ENCODE results near the gene TWIST2.

The TWIST2 gene

DNA sequence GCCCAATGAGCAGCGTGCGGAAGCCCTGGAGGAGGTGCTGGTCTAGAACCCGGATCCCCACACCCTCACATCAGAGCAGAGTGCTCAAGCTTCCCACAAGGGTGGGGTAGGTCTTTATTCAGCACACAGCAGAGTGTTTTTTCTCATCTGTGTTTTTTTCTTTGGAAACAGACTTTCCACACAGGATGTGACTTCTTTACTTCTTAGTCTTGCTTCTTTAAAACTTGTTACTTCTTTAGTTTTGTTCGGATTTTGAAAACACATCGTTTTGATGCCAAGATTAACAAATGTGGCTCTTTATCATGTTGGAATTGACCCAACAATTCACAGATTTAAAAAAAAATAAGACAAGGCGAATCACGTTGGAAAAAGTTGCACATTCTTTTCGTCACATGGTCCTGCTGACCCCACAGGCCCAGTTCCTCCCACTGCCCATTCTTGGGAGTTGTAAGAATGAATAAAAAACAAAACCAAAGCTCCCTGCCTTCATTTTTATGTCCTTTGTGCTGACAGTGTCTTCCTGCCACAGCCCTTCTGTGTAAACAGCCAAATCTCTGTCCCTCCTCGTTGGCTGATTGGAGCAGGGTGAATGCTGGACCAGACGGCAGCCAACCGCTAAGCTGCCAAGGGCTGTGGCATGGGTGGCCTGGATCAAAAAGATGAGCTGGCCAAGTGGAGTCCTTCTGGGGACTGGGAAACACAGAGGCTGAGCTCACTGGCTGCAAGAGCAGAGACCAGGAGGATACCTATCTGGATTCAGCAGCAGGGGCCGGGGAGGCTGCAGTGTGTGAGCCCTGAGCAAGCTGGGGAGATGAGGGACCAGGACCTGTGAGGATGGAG lies 81.6 kb downstream of the TWIST2 start:
- in situ Hi-C loops (cut with HindIII; ENCODE audit: low sequenced_read_pairs): no loop called here
- no peak overlapping the region for H3K4me3 ChIP-seq (ENCODE audit: low read depth, low read length)
- TF ChIP-seq, protein P1, sequence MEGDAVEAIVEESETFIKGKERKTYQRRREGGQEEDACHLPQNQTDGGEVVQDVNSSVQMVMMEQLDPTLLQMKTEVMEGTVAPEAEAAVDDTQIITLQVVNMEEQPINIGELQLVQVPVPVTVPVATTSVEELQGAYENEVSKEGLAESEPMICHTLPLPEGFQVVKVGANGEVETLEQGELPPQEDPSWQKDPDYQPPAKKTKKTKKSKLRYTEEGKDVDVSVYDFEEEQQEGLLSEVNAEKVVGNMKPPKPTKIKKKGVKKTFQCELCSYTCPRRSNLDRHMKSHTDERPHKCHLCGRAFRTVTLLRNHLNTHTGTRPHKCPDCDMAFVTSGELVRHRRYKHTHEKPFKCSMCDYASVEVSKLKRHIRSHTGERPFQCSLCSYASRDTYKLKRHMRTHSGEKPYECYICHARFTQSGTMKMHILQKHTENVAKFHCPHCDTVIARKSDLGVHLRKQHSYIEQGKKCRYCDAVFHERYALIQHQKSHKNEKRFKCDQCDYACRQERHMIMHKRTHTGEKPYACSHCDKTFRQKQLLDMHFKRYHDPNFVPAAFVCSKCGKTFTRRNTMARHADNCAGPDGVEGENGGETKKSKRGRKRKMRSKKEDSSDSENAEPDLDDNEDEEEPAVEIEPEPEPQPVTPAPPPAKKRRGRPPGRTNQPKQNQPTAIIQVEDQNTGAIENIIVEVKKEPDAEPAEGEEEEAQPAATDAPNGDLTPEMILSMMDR (IDR thresholded peaks at IDR 0.05; ENCODE audit: low read depth, low read length): no peak
- DNase-seq (ENCODE audit: low read depth, low spot score): peak; percentile 29

DNA sequence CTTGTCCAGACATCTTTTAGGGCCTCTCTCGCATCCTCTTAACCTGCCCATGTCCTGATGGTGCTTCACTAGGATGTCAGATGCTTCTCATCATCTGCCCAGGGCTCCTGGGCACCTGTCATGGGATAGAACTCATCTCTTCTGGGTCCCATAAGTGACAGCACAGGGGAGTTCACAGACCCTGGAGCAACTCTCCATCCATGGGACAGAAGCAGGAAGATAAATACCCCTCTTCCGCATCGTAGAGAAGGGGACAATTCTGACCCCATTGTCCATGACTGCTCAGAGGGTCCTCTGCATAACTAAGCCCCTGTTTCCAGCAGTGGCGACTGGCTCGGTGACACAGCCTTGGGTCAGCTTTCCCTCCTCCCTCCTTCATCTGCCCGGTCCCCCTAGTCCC lies 82.3 kb downstream of the TWIST2 start:
- in situ Hi-C loops (cut with HindIII; ENCODE audit: low sequenced_read_pairs): no loop called here
- H3K4me3 ChIP-seq (ENCODE audit: low read depth, low read length): no peak overlapping the region
- no peak for DNase-seq (ENCODE audit: low read depth, low spot score)
- TF ChIP-seq, protein P1 (IDR thresholded peaks at IDR 0.05; ENCODE audit: low read depth, low read length): no peak

DNA sequence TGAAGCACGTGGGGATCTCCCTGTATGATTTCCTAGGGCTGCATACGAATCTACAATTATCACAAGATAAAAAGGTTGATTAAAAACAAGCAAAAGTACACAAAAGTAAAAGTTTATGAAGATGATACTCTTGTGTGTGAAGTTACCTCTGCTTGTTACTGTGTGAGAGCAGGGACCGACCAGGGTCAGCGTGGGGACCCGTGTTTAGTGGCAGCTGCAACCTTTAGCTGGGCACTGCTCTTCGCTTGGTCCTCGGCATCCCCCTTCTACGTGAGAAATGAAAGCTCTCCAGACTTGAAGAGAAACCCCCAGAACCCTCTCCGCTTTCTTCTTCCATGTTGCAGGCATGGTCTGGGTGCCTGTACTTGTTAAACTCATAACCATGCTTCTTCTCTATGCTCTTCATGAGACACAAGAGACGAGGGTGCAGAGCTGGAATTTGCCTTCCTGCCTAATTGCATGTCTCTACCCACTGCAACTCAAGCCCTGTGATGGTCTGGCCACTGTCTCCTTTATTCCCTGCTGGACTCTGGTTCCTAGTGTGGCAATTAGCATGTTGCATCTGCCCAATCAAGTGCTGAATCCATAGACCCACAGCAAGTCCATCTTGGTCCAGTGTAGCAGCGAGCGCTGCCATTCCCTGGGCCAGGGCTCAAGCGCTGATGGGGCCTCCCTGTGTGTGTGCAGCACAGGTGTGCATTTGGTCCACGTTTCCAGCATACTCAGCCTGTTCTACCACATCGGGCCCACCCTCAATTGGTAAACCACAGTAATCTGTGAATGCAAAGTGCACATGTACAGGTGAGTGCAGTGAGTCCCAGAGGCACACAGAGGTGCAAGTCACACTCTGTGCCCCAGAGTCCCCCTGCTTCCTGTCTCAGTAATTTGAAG lies 88.5 kb downstream of the TWIST2 start:
- TF ChIP-seq, protein P1 (IDR thresholded peaks at IDR 0.05; ENCODE audit: low read depth, low read length): no peak
- DNase-seq (ENCODE audit: low read depth, low spot score): no peak
- H3K4me3 ChIP-seq (ENCODE audit: low read depth, low read length): no peak overlapping the region
- in situ Hi-C loops (cut with HindIII; ENCODE audit: low sequenced_read_pairs): no loop called here

DNA sequence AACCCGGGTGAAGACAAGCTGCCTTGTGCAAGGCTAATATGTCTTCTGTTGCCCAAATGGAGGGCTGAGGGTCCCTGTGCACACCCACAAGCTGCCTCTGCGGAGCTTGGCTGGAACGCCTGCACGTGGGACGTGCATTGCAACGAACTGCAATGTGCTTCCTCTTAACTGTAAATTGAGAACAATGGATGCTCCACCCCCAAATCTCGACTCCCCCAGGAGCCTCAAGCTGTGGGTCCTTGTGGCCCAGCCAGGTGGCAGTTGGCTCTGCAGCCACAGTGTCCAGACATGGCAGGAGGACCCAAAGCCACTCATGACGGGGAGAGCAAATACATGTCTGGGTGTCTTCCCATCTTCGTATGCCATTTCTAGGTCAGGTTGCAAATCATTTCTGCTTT lies 90.1 kb downstream of the TWIST2 start:
- no peak overlapping the region for H3K4me3 ChIP-seq (ENCODE audit: low read depth, low read length)
- DNase-seq (ENCODE audit: low read depth, low spot score): no peak
- TF ChIP-seq, protein P1 (IDR thresholded peaks at IDR 0.05; ENCODE audit: low read depth, low read length): no peak
- in situ Hi-C loops (cut with HindIII; ENCODE audit: low sequenced_read_pairs): no loop called here

DNA sequence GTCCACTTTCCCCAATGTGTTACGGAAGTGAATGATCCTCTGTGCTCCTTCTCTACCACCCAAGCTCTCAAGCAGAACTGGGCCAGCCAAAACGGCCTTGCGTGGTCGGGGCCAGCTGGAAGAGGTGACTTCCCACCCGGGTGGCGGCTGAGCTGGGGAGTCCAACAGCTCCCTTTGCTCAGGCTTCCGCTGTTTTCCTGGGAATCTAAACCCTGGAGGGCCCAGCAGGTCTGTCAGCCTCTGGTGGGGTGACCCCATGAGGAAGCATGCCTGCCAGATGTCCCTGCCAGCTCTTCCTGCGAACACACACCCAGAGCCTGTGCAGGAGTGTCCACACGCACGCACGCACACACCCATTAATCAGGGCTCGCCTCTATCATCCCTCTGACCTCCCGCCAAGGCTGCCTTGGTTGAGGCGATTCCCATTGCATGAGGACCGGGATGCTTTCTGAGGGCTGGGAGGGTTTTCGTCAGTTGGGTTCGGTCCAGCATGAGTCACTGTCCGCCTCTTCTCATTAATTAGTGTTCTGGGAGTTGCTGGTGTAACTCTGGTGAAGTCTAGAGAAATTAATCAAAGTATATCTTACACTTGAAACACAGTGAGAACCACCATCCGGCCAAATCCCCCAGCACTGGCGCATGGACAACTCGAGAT lies 90.6 kb downstream of the TWIST2 start:
- in situ Hi-C loops (cut with HindIII; ENCODE audit: low sequenced_read_pairs): no loop called here
- no peak overlapping the region for H3K4me3 ChIP-seq (ENCODE audit: low read depth, low read length)
- DNase-seq (ENCODE audit: low read depth, low spot score): peak; percentile 56
- TF ChIP-seq, protein P1 (IDR thresholded peaks at IDR 0.05; ENCODE audit: low read depth, low read length): no peak

DNA sequence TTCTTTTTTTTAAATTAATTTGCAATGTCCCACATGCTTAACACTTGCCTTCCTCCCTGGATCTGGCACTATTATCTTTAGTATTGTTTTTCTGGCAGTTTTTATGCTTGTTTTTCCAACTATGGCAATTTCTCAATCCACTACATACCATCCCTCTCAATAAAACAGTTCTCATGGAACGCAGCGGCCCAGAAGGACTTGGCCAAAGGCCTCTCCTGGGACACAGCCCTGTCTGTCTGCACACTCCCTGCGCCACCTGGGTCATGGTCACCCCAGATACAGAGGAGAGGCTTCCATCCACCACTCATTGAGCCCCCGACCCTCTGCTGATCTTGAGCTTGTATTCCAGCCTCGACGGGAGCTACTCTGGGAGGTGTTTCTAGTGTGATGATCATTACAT lies 91.2 kb downstream of the TWIST2 start:
- DNase-seq (ENCODE audit: low read depth, low spot score): no peak
- TF ChIP-seq, protein P1 (IDR thresholded peaks at IDR 0.05; ENCODE audit: low read depth, low read length): no peak
- in situ Hi-C loops (cut with HindIII; ENCODE audit: low sequenced_read_pairs): no loop called here
- H3K4me3 ChIP-seq (ENCODE audit: low read depth, low read length): no peak overlapping the region

Data from astrocyte of the spinal cord (primary cell).